Upper lobe of right lung (tissue), 1 donor: ENCODE results near the gene TCEAL5. TPM values are rescaled to one million over a fixed set of nuclear protein-coding genes. Genes with fewer than 3 reads are reported as not detected.

ENCODE experiments used
- ATAC-seq: fragments of 200-7000 bp; cut with Tn5 transposase; one replicate; pipeline ENCODE4 v1.9.1; 2020; ENCODE audit warnings: mild to moderate bottlenecking, moderate library complexity
- DNase-seq: peaks from one replicate; pipeline ENCODE4 v3.0.0-alpha.2; 2020
- H3K27ac ChIP-seq: fragments of 200-600 bp; one replicate; pipeline ENCODE4 v1.8.0; 2022
- H3K27me3 ChIP-seq: fragments of 200-600 bp; one replicate; pipeline ENCODE4 v1.8.0; 2022; ENCODE audit warnings: mild to moderate bottlenecking
- H3K36me3 ChIP-seq: fragments of 200-600 bp; one replicate; pipeline ENCODE4 v1.8.0; 2022
- H3K4me1 ChIP-seq: fragments of 200-600 bp; one replicate; pipeline ENCODE4 v1.8.0; 2022
- H3K4me3 ChIP-seq: fragments of 200-600 bp; one replicate; pipeline ENCODE4 v1.8.0; 2022; ENCODE audit warnings: mild to moderate bottlenecking
- H3K9me3 ChIP-seq: fragments of 200-600 bp; one replicate; pipeline ENCODE4 v1.8.0; 2022
- intact Hi-C: fragments of 100-400 bp; cut with DNase I; formaldehyde crosslinking; loops from one replicate; pipeline ENCODE4 v1.11.0; 2022
- total RNA-seq: library from RNA; stranded (reverse); fragmentation: NEBNext Ultra II Directional; extraction: Animal tissue kit (Norgen Biotek cat#: 25700); gene quantifications from one replicate; pipeline ENCODE4 v1.2.1, GENCODE V29; 2021
- TF ChIP-seq, protein P1 (sequence below): fragments of 200-600 bp; IDR thresholded peaks from one replicate; pipeline ENCODE4 v1.8.0; 2022; ENCODE audit warnings: antibody characterized with exemption
- donor health status: DM: no; HTN: yes; CAD: no; lungs with severe emphysema.

Gene TCEAL5
- total RNA-seq, 1 donor from 2014 or later: not detected

DNA sequence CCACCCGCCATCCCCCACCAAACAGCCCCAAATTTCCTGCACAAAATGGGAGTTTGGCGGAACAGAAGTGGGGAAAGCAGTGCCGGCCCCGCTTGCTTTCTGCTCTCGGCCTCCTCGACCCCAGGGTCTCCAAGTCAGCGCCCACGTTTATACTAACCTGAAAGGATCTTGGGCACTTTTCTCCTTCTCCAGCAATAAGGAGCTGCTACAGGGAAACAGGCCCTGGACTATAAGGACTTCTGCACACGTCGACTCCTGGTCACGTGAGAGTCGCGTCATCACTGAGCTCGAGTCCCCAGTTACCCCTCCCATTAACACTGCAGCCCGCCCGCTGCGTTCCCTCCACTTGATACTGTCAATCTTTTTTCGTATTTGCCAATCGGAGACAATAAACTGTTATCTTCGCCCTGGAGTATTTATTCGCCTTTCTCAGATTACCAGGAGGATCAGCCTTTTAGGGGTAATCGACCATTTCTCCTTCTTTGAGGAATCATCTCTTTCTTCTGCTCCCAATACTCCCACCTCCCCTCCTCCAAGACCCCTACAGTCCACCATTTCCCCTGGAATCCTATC lies 21.5 kb downstream of the TCEAL5 start, which contains the start of gene TCEAL8:
Gene TCEAL8, minus strand, starts transcription at position 235 of the 573 bp plus-strand sequence. CDS start 1,176 bp downstream, outside the sequence.
- DNase-seq: peak; percentile 88
- Histone ChIP-seq H3K9me3 (no peaks in the 10 kb centered on the region), H3K36me3 (no peaks in the 10 kb centered on the region), H3K27me3 (no peaks in the 10 kb centered on the region), H3K4me3 (peak within 1 kb of the TSS; percentile 66), H3K4me1 (peaks cover 6% of the 10 kb centered on the region), H3K27ac (peak within 1 kb of the TSS; percentile 80)
- intact Hi-C loops: no loop called here
- peak; percentile 96 for ATAC-seq
- TF ChIP-seq, protein P1, sequence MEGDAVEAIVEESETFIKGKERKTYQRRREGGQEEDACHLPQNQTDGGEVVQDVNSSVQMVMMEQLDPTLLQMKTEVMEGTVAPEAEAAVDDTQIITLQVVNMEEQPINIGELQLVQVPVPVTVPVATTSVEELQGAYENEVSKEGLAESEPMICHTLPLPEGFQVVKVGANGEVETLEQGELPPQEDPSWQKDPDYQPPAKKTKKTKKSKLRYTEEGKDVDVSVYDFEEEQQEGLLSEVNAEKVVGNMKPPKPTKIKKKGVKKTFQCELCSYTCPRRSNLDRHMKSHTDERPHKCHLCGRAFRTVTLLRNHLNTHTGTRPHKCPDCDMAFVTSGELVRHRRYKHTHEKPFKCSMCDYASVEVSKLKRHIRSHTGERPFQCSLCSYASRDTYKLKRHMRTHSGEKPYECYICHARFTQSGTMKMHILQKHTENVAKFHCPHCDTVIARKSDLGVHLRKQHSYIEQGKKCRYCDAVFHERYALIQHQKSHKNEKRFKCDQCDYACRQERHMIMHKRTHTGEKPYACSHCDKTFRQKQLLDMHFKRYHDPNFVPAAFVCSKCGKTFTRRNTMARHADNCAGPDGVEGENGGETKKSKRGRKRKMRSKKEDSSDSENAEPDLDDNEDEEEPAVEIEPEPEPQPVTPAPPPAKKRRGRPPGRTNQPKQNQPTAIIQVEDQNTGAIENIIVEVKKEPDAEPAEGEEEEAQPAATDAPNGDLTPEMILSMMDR: no peak

DNA sequence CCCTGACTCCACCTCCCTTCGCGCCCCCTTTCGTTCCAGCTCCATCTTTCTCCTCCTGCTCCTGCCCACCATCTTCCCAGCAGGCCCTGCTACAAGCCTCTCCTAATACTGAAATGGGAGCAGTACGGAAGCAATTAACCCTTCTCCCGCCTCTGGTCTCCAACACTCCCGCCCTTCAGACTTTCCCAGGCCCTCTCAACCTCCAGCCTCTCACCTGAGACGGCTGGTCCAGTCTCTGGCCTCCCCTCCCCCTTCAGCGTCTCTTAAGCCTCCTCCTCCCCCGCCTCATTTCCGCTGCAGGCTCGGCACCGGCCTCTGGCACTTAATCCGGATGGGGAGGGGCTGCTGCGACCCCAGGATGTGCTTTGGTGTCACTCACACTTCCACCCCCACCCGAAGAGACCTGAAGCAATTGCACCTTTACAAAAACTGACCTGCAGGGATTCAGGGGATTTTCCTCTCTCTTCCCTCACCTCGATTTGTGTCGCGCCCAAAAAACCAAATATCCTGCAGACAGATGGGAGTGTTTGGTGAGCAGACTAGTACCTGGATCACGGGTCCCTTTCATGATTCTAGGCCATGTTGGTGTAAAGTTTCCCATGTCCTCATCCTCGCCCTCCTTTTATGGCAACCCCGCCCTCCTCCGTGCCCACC lies 22.3 kb downstream of the TCEAL5 start:
- ATAC-seq: peak; percentile 87
- TF ChIP-seq, protein P1: no peak
- no peaks in the 10 kb centered on the region for H3K27me3 ChIP-seq
- DNase-seq: peak; percentile 78
- peak overlapping the region; percentile 66 for H3K4me3 ChIP-seq
- H3K36me3 ChIP-seq: no peaks in the 10 kb centered on the region
- no peaks in the 10 kb centered on the region for H3K9me3 ChIP-seq
- intact Hi-C loops: no loop called here
- peaks cover 6% of the 10 kb centered on the region for H3K4me1 ChIP-seq
- peak overlapping the region; percentile 80 for H3K27ac ChIP-seq

DNA sequence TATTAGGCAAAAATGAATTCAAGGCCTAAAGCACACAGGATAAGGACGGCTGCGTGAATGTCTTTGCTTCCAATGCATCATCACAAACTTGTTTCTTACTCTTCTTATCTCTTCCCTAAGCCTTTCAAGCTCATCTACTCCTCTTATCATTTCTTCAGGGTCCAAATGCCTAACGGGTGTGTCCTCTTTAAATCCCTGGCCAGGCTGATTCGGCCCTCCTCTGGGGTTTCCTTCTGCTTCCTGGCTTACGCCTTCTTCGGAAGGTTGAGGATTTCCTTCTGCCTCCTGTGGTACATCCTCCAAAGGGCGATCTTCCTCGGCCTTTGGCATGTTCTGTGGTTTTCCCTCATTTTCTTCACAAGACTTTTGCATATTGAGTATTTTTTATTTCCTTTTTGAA lies 22.9 kb downstream of the TCEAL5 start:
- Histone ChIP-seq H3K4me3 (peak overlapping the region; percentile 66), H3K27ac (peak overlapping the region; percentile 80), H3K36me3 (no peaks in the 10 kb centered on the region), H3K9me3 (no peaks in the 10 kb centered on the region), H3K4me1 (peaks cover 6% of the 10 kb centered on the region), H3K27me3 (no peaks in the 10 kb centered on the region)
- peak; percentile 30 for ATAC-seq
- no peak for DNase-seq
- TF ChIP-seq, protein P1: no peak
- intact Hi-C loops: no loop called here

DNA sequence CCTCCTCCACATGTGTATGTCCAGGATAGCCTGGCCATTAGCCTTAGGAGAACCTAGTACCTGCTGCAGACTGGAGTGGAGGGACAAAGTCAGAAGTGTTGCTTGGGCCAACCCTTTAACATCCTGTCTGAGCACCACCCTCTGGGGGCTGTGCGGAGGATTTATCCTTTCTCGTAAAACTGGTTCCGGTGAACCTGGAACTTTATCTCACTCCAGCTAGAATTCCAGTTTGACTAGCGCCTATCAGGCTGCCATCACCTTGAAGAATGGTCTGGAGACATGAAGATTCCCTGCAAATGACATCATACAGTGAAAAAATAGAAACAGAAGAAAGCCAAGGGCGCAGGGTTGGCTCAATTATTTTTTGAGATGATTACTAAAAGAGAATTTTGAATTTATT lies 25.6 kb downstream of the TCEAL5 start:
- no peak for ATAC-seq

DNA sequence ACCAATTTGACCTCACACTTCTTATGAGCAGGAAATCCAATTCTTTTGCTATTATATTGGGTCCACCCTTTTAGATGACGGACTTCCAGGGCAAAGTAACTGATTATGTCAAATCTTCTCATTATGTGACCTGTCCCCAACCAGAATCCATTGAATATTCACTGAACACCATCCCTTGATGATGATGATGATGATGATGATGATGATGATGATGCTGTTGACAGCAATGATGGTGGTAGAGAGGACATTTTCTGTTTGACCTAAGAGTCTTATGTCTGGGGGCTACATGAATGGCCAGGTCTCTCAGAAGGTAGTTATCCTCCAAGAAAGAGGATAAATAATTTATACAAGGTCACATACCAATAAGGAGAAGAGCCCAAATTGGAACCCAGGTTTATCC lies 26.7 kb downstream of the TCEAL5 start:
- Histone ChIP-seq H3K27me3 (no peaks in the 10 kb centered on the region), H3K9me3 (no peaks in the 10 kb centered on the region), H3K4me1 (peaks cover 6% of the 10 kb centered on the region), H3K4me3 (no peak overlapping the region), H3K36me3 (no peaks in the 10 kb centered on the region), H3K27ac (no peak overlapping the region)
- TF ChIP-seq, protein P1: no peak
- intact Hi-C loops: no loop called here
- ATAC-seq (no peak), DNase-seq (no peak)

More for the DNA sequence above, 25.6 kb downstream of the TCEAL5 start:
- DNase-seq: no peak
- Histone ChIP-seq H3K4me1 (peaks cover 6% of the 10 kb centered on the region), H3K27me3 (no peaks in the 10 kb centered on the region), H3K4me3 (no peak overlapping the region), H3K9me3 (no peaks in the 10 kb centered on the region), H3K27ac (no peak overlapping the region), H3K36me3 (no peaks in the 10 kb centered on the region)
- intact Hi-C loops: no loop called here
- TF ChIP-seq, protein P1: no peak
